GM18909 (cell line): Measurements from ENCODE around the gene ADGRG3.

ENCODE experiments used
- ATAC-seq: cut with Tn5 transposase; IDR thresholded peaks from one replicate; pipeline ENCODE4 v1.9.1; 2021; ENCODE audit warnings: mild to moderate bottlenecking; ENCODE audit not compliant: unreplicated experiment, poor library complexity

Gene ADGRG3

GRCh38 chr16:57645169-57645568 is 22.9 kb upstream of the ADGRG3 start:
- ATAC-seq: no peak

GRCh38 chr16:57645691-57646387 is 22.3 kb upstream of the ADGRG3 start:
- ATAC-seq: no peak

- no peak for ATAC-seq
These were observed 21.6 kb upstream of the ADGRG3 start for GRCh38 chr16:57646388-57647039.

GRCh38 chr16:57647136-57647875 is 20.8 kb upstream of the ADGRG3 start:
- ATAC-seq: no peak

- no peak for ATAC-seq
These were observed 20.0 kb upstream of the ADGRG3 start for GRCh38 chr16:57648125-57648524.

GRCh38 chr16:57648581-57649442 is 19.3 kb upstream of the ADGRG3 start:
- peak; percentile 55 for ATAC-seq

GRCh38 chr16:57649443-57649751 is 18.7 kb upstream of the ADGRG3 start:
- ATAC-seq: peak; percentile 4

- ATAC-seq: no peak
These were observed 18.3 kb upstream of the ADGRG3 start for GRCh38 chr16:57649846-57650245.

- ATAC-seq: no peak
These were observed 16.5 kb upstream of the ADGRG3 start for GRCh38 chr16:57651344-57652333.

- no peak for ATAC-seq
These were observed 15.2 kb upstream of the ADGRG3 start for GRCh38 chr16:57652695-57653471.

GRCh38 chr16:57653936-57654335 is 14.2 kb upstream of the ADGRG3 start:
- ATAC-seq: no peak

GRCh38 chr16:57656342-57656955 is 11.7 kb upstream of the ADGRG3 start:
- no peak for ATAC-seq

GRCh38 chr16:57657228-57657627 is 10.9 kb upstream of the ADGRG3 start:
- ATAC-seq: no peak

- no peak for ATAC-seq
These were observed 9.8 kb upstream of the ADGRG3 start for GRCh38 chr16:57658130-57658877.

GRCh38 chr16:57658878-57659674 is 9.0 kb upstream of the ADGRG3 start:
- no peak for ATAC-seq

GRCh38 chr16:57660715-57661463 is 7.2 kb upstream of the ADGRG3 start:
- ATAC-seq: no peak
